ENCODE data around the gene EPAS1. TPM values are rescaled to one million over a fixed set of nuclear protein-coding genes. Genes with fewer than 3 reads are reported as not detected.

Gene EPAS1
- total and polyA plus RNA-seq, 2 of the 13 experiments (the other 11 are each of a cell fraction or from before 2014, with no cell fraction given) = 47.1 to 182 TPM

GRCh38 chr2:46363535-46364170 lies 66.4 kb downstream of the EPAS1 start:
- DNase-seq (ENCODE audit: low spot score) (no peak), ATAC-seq (no peak), FAIRE-seq (no peak)
- no peak overlapping the region for H3K4me3 ChIP-seq (replicated peaks in 1 of 3; ENCODE audit: insufficient read depth in 1 of 3, low read depth in 2 of 3, low read length in 3 of 3)
- no peaks in the 10 kb centered on the region; the same call in 1 of the 2 replicates for H4K20me1 ChIP-seq (ENCODE audit: insufficient read depth, low read length)
- POLR2A ChIA-PET = interaction anchor here (1.2 kb wide), 1 partner anchor 67 kb away, joined by 4 read pairs; the partner anchor contains the start of gene EPAS1
- H3K4me1 ChIP-seq (ENCODE audit: insufficient read depth, low read length) = peaks cover 2% of the 10 kb centered on the region
- no peak overlapping the region for H3K4me2 ChIP-seq (ENCODE audit: low read depth, low read length)
- no peak for TF ChIP-seq ZNF782 (CRISPR knock-in tag; IDR thresholded peaks at IDR 0.05; ENCODE audit: borderline replicate concordance)
- no peak for TF ChIP-seq ZFP36L2 (CRISPR knock-in tag; IDR thresholded peaks at IDR 0.05)
- no peak for TF ChIP-seq ZBTB39 (CRISPR knock-in tag; IDR thresholded peaks at IDR 0.05)
- peak; percentile 30 for TF ChIP-seq RBM22 (optimal IDR thresholded peaks at IDR 0.05; ENCODE audit: low read length)
- TF ChIP-seq HNF4G (IDR thresholded peaks at IDR 0.05; ENCODE audit: borderline replicate concordance, low read depth, low read length) = no peak
- no peak for TF ChIP-seq HNF4G (CRISPR knock-in tag; IDR thresholded peaks at IDR 0.05; ENCODE audit: borderline replicate concordance, low read depth)
- TF ChIP-seq POLR2A (IDR thresholded peaks at IDR 0.05; ENCODE audit: insufficient read depth in 1 of 2, low read depth in 2 of 2, low read length in 2 of 2) = 0 out of 4 replicates have a peak, but pooled peaks of 1 of the 2 experiments have one; percentile 20
- H3K36me3 ChIP-seq (replicated peaks in 1 of 2; ENCODE audit: control insufficient read depth in 1 of 2, insufficient read depth in 2 of 2, low read length in 2 of 2) = peaks cover 44 to 82% of the 10 kb centered on the region in 2 experiments
- WGBS (ENCODE audit: low lambda C conversion rate) = 97% methylated on average over 4 of the region's 4 CpGs
- H3K27ac ChIP-seq (ENCODE audit: extremely low read length, insufficient read depth, low read length) = no peak overlapping the region
- intact Hi-C loops (cut with micrococcal nuclease; ENCODE audit: unreplicated experiment) (loop anchor here (2.0 kb wide), 1 partner anchor 353 kb away; no protein-coding TSS in a partner anchor), in situ Hi-C loops (cut with HindIII; ENCODE audit: extremely low pct_ligation_motif_present, low pct_unique_long_range_greater_than_20kb) (loop anchor here (5.0 to 10.0 kb wide), 2 partner anchors 66 to 349 kb away; partner anchors contain the start of gene EPAS1)
- no peak overlapping the region for H3K9ac ChIP-seq (ENCODE audit: insufficient read depth, low read depth, low read length)
- no TSS peak for BruUV-seq (replicated peaks)
- no peaks in the 10 kb centered on the region for H3K9me3 ChIP-seq (ENCODE audit: low read length)
- CTCF ChIA-PET (ENCODE audit: low intra/inter-chr PET ratio, low total read pairs) = interaction anchor here (1.6 to 2.2 kb wide), 3 partner anchors 64 to 353 kb away, joined by 8 to 10 read pairs (median 8); partner anchors contain the start of gene EPAS1
- no peaks in the 10 kb centered on the region for H3K27me3 ChIP-seq (ENCODE audit: control insufficient read depth in 1 of 2, insufficient read depth in 2 of 2, low read length in 2 of 2)
- no peaks in the 10 kb centered on the region for H3K79me2 ChIP-seq (ENCODE audit: insufficient read depth, low read length)
- no peak overlapping the region for H2AFZ ChIP-seq (ENCODE audit: low read length)
